A549 (cell line): ENCODE data around the gene RGS6.

Experiments
- HMGXB4 ChIP-seq: fragments of 250-450 bp; sonication (Bioruptor Pico); IDR thresholded peaks from 2 replicates; pipeline ENCODE4 v1.5.0; 2021; ENCODE audit warnings: mild to moderate bottlenecking, moderate library complexity, borderline replicate concordance
- JUNB ChIP-seq: fragments of >200 bp; sonication (Bioruptor Twin); formaldehyde crosslinking; IDR thresholded peaks from 2 replicates; pipeline ENCODE4 v1.6.1; 2016
- MAZ ChIP-seq: fragments of 150-350 bp; IDR thresholded peaks from 2 replicates; pipeline ENCODE4 v1.6.1; 2014; ENCODE audit warnings: antibody characterized with exemption, low read depth, low read length, borderline replicate concordance
- MYC ChIP-seq: IDR thresholded peaks from 2 replicates; pipeline ENCODE4 v1.6.1; 2012; ENCODE audit warnings: mild to moderate bottlenecking, inconsistent platforms, low read length, improper control_type of control experiment, borderline replicate concordance
- RAD21 ChIP-seq, 2 experiments: fragments of >200 bp in 1 of 2; sonication (Bioruptor Twin) in 1 of 2; formaldehyde crosslinking in 1 of 2; IDR thresholded peaks in 1 of 2; conservative IDR thresholded peaks in 1 of 2; 2 replicates in 1 of 2; 3 replicates in 1 of 2; pipeline ENCODE4 v1.6.1; 2012 to 2018; ENCODE audit warnings: inconsistent platforms in 1 of 2
- RARB ChIP-seq: fragments of 250-450 bp; sonication (Bioruptor Pico); IDR thresholded peaks from 2 replicates; pipeline ENCODE4 v1.8.0; 2021; ENCODE audit warnings: mild to moderate bottlenecking, moderate library complexity
- REST ChIP-seq: fragments of 200-600 bp; sonication (generic); IDR thresholded peaks from 2 replicates; pipeline ENCODE4 v1.6.1; 2016; ENCODE audit warnings: antibody characterized with exemption, mild to moderate bottlenecking, moderate library complexity
- SMC3 ChIP-seq: fragments of >200 bp; sonication (Bioruptor Twin); formaldehyde crosslinking; IDR thresholded peaks from 3 replicates; pipeline ENCODE4 v1.6.1; 2018; ENCODE audit warnings: inconsistent platforms
- ZFP36 ChIP-seq: fragments of 450-650 bp; IDR thresholded peaks from 2 replicates; pipeline ENCODE4 v1.6.1; 2014; ENCODE audit warnings: borderline replicate concordance; ENCODE audit not compliant: partially characterized antibody
- TF ChIP-seq, protein P1 (sequence below): fragments of 150-350 bp; IDR thresholded peaks from 2 replicates; pipeline ENCODE4 v1.6.1; 2014; ENCODE audit warnings: low read depth, mild to moderate bottlenecking, low read length
- TF ChIP-seq, protein P2 (sequence below): fragments of >200 bp; sonication (Bioruptor Twin); formaldehyde crosslinking; IDR thresholded peaks from 3 replicates; pipeline ENCODE4 v1.5.1; 2016
- TF ChIP-seq, protein P3 (sequence below): fragments of 450-650 bp; IDR thresholded peaks from 2 replicates; pipeline ENCODE4 v1.6.1; 2014; ENCODE audit warnings: antibody characterized with exemption

DNA sequence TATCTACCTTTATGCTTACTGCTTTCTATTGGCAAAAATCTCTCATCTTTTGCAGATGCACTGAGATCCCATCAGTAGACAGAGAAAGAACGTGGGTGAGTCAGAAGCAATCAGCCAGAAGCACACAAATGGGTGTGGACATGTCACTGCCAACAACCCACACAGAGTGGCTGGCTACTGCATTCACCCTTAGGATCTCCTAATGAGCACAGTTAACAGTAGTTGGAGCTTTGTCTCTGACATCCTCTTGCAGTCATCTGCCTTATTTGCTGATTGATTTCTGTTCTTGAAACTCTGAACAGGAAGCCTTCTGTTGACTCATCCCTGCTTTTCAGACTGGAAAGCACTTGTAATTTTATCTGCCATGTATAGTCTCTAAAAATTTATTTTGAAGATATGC is 117.2 kb downstream of the RGS6 start:
- no peak for TF ChIP-seq RAD21 (conservative IDR thresholded peaks at IDR 0.05 in 1 of 2, IDR thresholded peaks at IDR 0.05 in 1 of 2)
- no peak for TF ChIP-seq SMC3
- no peak for TF ChIP-seq ZFP36
- TF ChIP-seq, protein P1, sequence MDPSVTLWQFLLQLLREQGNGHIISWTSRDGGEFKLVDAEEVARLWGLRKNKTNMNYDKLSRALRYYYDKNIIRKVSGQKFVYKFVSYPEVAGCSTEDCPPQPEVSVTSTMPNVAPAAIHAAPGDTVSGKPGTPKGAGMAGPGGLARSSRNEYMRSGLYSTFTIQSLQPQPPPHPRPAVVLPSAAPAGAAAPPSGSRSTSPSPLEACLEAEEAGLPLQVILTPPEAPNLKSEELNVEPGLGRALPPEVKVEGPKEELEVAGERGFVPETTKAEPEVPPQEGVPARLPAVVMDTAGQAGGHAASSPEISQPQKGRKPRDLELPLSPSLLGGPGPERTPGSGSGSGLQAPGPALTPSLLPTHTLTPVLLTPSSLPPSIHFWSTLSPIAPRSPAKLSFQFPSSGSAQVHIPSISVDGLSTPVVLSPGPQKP: no peak
- TF ChIP-seq, protein P2, sequence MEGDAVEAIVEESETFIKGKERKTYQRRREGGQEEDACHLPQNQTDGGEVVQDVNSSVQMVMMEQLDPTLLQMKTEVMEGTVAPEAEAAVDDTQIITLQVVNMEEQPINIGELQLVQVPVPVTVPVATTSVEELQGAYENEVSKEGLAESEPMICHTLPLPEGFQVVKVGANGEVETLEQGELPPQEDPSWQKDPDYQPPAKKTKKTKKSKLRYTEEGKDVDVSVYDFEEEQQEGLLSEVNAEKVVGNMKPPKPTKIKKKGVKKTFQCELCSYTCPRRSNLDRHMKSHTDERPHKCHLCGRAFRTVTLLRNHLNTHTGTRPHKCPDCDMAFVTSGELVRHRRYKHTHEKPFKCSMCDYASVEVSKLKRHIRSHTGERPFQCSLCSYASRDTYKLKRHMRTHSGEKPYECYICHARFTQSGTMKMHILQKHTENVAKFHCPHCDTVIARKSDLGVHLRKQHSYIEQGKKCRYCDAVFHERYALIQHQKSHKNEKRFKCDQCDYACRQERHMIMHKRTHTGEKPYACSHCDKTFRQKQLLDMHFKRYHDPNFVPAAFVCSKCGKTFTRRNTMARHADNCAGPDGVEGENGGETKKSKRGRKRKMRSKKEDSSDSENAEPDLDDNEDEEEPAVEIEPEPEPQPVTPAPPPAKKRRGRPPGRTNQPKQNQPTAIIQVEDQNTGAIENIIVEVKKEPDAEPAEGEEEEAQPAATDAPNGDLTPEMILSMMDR: no peak
- no peak for TF ChIP-seq MYC
- no peak for TF ChIP-seq HMGXB4 (CRISPR knock-in tag)
- TF ChIP-seq JUNB: no peak
- TF ChIP-seq RARB: no peak
- TF ChIP-seq REST: no peak
- no peak for TF ChIP-seq MAZ
- TF ChIP-seq, protein P3, sequence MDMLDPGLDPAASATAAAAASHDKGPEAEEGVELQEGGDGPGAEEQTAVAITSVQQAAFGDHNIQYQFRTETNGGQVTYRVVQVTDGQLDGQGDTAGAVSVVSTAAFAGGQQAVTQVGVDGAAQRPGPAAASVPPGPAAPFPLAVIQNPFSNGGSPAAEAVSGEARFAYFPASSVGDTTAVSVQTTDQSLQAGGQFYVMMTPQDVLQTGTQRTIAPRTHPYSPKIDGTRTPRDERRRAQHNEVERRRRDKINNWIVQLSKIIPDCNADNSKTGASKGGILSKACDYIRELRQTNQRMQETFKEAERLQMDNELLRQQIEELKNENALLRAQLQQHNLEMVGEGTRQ: no peak
